ENCODE results near the gene SLC5A3.
A peak's percentile ranks its signal among the peaks of the same experiment; 100 is the strongest.

SLC5A3 gene

GRCh38 chr21:34073032-34073748, at the start of gene SLC5A3, which contains the start of gene MRPS6:
SLC5A3 (plus strand) TSS chr21:34073578; CDS start chr21:34095199, 21,621 bp downstream.
MRPS6 (plus strand) TSS chr21:34073578; CDS start chr21:34073701, 123 bp downstream.
- H3K27ac ChIP-seq = peak within 1 kb of the TSS; percentile 88
- peak; percentile 14 for TF ChIP-seq CTCF (IDR thresholded peaks at IDR 0.05)
- TF ChIP-seq ZFX (IDR thresholded peaks at IDR 0.05; ENCODE audit: borderline replicate concordance) = no peak

- TF ChIP-seq ZFX (IDR thresholded peaks at IDR 0.05; ENCODE audit: borderline replicate concordance) (no peak), CTCF (IDR thresholded peaks at IDR 0.05) (no peak)
- H3K27ac ChIP-seq = no peak overlapping the region
These were observed 49.5 kb upstream of the SLC5A3 start for GRCh38 chr21:34023691-34024373.

- TF ChIP-seq ZFX (IDR thresholded peaks at IDR 0.05; ENCODE audit: borderline replicate concordance) (no peak), CTCF (IDR thresholded peaks at IDR 0.05) (no peak)
- no peak overlapping the region for H3K27ac ChIP-seq
These were observed 49.0 kb upstream of the SLC5A3 start for GRCh38 chr21:34024374-34024693.

- TF ChIP-seq CTCF (IDR thresholded peaks at IDR 0.05) (no peak), ZFX (IDR thresholded peaks at IDR 0.05; ENCODE audit: borderline replicate concordance) (no peak)
- H3K27ac ChIP-seq = no peak overlapping the region
These were observed 45.5 kb upstream of the SLC5A3 start for GRCh38 chr21:34027721-34028461.

GRCh38 chr21:34029743-34030528, 43.4 kb upstream of the SLC5A3 start:
- TF ChIP-seq ZFX (IDR thresholded peaks at IDR 0.05; ENCODE audit: borderline replicate concordance) = no peak
- TF ChIP-seq CTCF (IDR thresholded peaks at IDR 0.05) = no peak
- H3K27ac ChIP-seq = no peak overlapping the region

- H3K27ac ChIP-seq = no peak overlapping the region
- no peak for TF ChIP-seq CTCF (IDR thresholded peaks at IDR 0.05)
These were observed 41.5 kb upstream of the SLC5A3 start for GRCh38 chr21:34031835-34032370.
